ENCODE data around the gene ARHGAP26. TPM values are rescaled to one million over a fixed set of nuclear protein-coding genes. Genes with fewer than 3 reads are reported as not detected.

ARHGAP26 gene
- total RNA-seq, 2 donors from 2014 or later, result 27.5 to 80.7 TPM

- no peaks in the 10 kb centered on the region for H3K27me3 ChIP-seq (replicated peaks; ENCODE audit: insufficient read depth)
- no peak overlapping the region for H3K27ac ChIP-seq
- DNase-seq (ENCODE audit: low spot score) (no peak), ATAC-seq (ENCODE audit: insufficient number of reproducible peaks, low FRiP score, low read depth) (no peak)
- H3K4me3 ChIP-seq, result no peak overlapping the region
- H3K36me3 ChIP-seq, result no peaks in the 10 kb centered on the region
- TF ChIP-seq CTCF (IDR thresholded peaks at IDR 0.05), result no peak
- H3K4me1 ChIP-seq (ENCODE audit: control insufficient read depth in 1 of 2, low read depth in 2 of 2), result no peaks in the 10 kb centered on the region
- no peaks in the 10 kb centered on the region for H3K9me3 ChIP-seq
These were observed 34.6 kb upstream of the ARHGAP26 start for GRCh38 chr5:142735323-142736246.

GRCh38 chr5:142736247-142736632 is 33.9 kb upstream of the ARHGAP26 start:
- Histone ChIP-seq H3K9me3 (no peaks in the 10 kb centered on the region), H3K36me3 (no peaks in the 10 kb centered on the region), H3K27ac (no peak overlapping the region), H3K4me1 (ENCODE audit: control insufficient read depth in 1 of 2, low read depth in 2 of 2) (no peaks in the 10 kb centered on the region), H3K27me3 (replicated peaks; ENCODE audit: insufficient read depth) (no peaks in the 10 kb centered on the region), H3K4me3 (no peak overlapping the region)
- no peak for TF ChIP-seq CTCF (IDR thresholded peaks at IDR 0.05)
- ATAC-seq (ENCODE audit: insufficient number of reproducible peaks, low FRiP score, low read depth), result no peak
- no peak for DNase-seq (ENCODE audit: low spot score)

DNA sequence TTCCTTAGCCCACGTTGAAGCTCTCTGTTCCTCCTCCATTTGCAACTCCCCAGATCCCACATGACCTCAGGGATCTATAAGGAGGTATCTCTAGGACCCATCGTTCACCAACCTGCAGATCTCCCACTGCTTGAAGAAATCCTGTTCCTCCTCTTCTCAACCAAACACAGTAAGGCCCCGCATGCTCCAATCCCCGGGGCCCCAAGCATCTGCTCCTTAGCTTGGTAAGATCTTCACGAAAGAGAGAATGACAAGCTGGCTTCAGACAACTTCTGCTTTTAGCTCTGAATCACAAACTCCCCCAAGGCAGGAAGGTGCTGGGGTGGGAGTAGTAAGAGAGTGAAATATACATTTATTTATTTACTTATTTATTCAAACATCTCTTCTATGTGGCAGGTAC is 33.0 kb upstream of the ARHGAP26 start:
- TF ChIP-seq CTCF (IDR thresholded peaks at IDR 0.05), result no peak
- ATAC-seq (ENCODE audit: insufficient number of reproducible peaks, low FRiP score, low read depth) (no peak), DNase-seq (ENCODE audit: low spot score) (no peak)
- no peaks in the 10 kb centered on the region for H3K36me3 ChIP-seq
- H3K4me1 ChIP-seq (ENCODE audit: control insufficient read depth in 1 of 2, low read depth in 2 of 2), result no peaks in the 10 kb centered on the region
- H3K9me3 ChIP-seq, result no peaks in the 10 kb centered on the region
- no peaks in the 10 kb centered on the region for H3K27me3 ChIP-seq (replicated peaks; ENCODE audit: insufficient read depth)
- no peak overlapping the region for H3K4me3 ChIP-seq
- H3K27ac ChIP-seq, result no peak overlapping the region

DNA sequence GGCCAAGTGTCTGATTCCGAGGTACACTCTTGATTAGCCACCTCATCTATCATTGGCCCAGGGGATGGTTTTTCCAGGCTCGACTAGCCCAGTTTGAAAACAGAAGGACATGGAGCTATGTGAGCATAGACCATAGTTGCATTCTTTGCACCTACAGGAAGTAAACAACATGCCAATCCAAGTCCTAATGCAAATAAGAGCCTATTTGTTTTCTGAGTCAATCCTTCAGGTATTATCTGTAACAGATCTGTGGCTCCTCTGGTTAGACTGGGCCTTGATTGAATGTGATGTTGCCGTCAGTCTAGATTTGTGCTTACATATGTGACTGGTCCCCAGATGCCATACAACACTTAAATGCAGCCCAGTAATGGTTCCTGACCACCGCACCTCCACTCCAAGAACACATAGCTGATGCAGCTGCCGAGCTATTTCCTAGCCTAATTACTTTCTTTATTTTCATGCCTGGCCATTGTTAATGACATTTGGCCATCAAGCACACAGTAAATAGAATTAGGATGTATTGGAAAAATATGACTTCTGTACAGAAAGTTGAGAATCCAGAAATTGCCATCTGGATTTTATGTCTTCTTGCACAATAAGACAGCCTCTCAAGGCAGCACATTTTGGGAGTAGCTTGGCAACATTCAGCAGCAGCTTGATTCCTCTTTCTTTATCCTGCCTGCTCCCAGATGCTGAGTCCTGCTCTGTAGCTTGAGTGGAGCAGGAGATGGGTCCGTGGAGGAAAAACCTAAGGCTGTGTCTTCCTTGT is 29.5 kb upstream of the ARHGAP26 start:
- Histone ChIP-seq H3K9me3 (no peaks in the 10 kb centered on the region), H3K27me3 (replicated peaks; ENCODE audit: insufficient read depth) (no peaks in the 10 kb centered on the region), H3K4me3 (no peak overlapping the region), H3K27ac (no peak overlapping the region), H3K36me3 (no peaks in the 10 kb centered on the region), H3K4me1 (ENCODE audit: control insufficient read depth in 1 of 2, low read depth in 2 of 2) (peaks cover 3 to 15% of the 10 kb centered on the region in 2 donors)
- ATAC-seq (ENCODE audit: insufficient number of reproducible peaks, low FRiP score, low read depth) (no peak), DNase-seq (ENCODE audit: low spot score) (no peak)
- TF ChIP-seq CTCF (IDR thresholded peaks at IDR 0.05), result no peak

Measured in thoracic aorta (tissue), 2 donors.